HEK293 (cell line): ENCODE data around the gene VPS13D.

Source experiments
- BCL11A ChIP-seq: fragments of 450-650 bp; formaldehyde crosslinking; IDR thresholded peaks from 2 replicates; pipeline ENCODE4 v1.5.1; 2016; ENCODE audit warnings: low read depth, missing biosample characterization, missing genetic modification characterization
- MEIS1 ChIP-seq: sonication (generic); formaldehyde crosslinking; IDR thresholded peaks from 2 replicates; pipeline ENCODE4 v1.8.1; 2022; ENCODE audit warnings: missing genetic modification reagents, mild to moderate bottlenecking, borderline replicate concordance
- PRDM6 ChIP-seq: fragments of 450-650 bp; formaldehyde crosslinking; IDR thresholded peaks from 2 replicates; pipeline ENCODE4 v1.5.1; 2017; ENCODE audit warnings: missing biosample characterization, missing genetic modification characterization
- YY1 ChIP-seq: fragments of 450-650 bp; formaldehyde crosslinking; IDR thresholded peaks from 2 replicates; pipeline ENCODE4 v1.5.1; 2018; ENCODE audit warnings: missing biosample characterization, missing genetic modification characterization
- ZBTB11 ChIP-seq: fragments of 450-650 bp; formaldehyde crosslinking; conservative IDR thresholded peaks from 2 replicates; pipeline ENCODE4 v1.5.1; 2016; ENCODE audit warnings: low read depth, missing biosample characterization, missing genetic modification characterization
- ZBTB48 ChIP-seq: fragments of 450-650 bp; formaldehyde crosslinking; IDR thresholded peaks from 2 replicates; pipeline ENCODE4 v1.5.1; 2016; ENCODE audit warnings: missing biosample characterization, missing genetic modification characterization
- ZBTB49 ChIP-seq: fragments of 450-650 bp; formaldehyde crosslinking; IDR thresholded peaks from 2 replicates; pipeline ENCODE4 v1.5.1; 2016; ENCODE audit warnings: missing biosample characterization, missing genetic modification characterization, low read depth
- ZNF175 ChIP-seq: fragments of 450-650 bp; formaldehyde crosslinking; IDR thresholded peaks from 2 replicates; pipeline ENCODE4 v1.5.1; 2016; ENCODE audit warnings: missing biosample characterization, missing genetic modification characterization
- ZNF239 ChIP-seq: fragments of 450-650 bp; formaldehyde crosslinking; IDR thresholded peaks from 2 replicates; pipeline ENCODE4 v1.5.1; 2016; ENCODE audit warnings: missing biosample characterization, missing genetic modification characterization
- ZNF302 ChIP-seq: fragments of 450-650 bp; formaldehyde crosslinking; IDR thresholded peaks from 2 replicates; pipeline ENCODE4 v1.5.1; 2016; ENCODE audit warnings: missing biosample characterization, missing genetic modification characterization, low read depth
- ZNF416 ChIP-seq: fragments of 450-650 bp; formaldehyde crosslinking; IDR thresholded peaks from 2 replicates; pipeline ENCODE4 v1.5.1; 2016; ENCODE audit warnings: missing biosample characterization, missing genetic modification characterization
- ZNF549 ChIP-seq: fragments of 450-650 bp; IDR thresholded peaks from 2 replicates; pipeline ENCODE4 v1.5.1; 2018; ENCODE audit warnings: missing biosample characterization, missing genetic modification characterization, mild to moderate bottlenecking, inconsistent platforms, moderate library complexity
- ZNF747 ChIP-seq: fragments of 450-650 bp; formaldehyde crosslinking; IDR thresholded peaks from 2 replicates; pipeline ENCODE4 v1.5.1; 2016; ENCODE audit warnings: missing biosample characterization, missing genetic modification characterization
- TF ChIP-seq, protein P1 (sequence below): fragments of 450-650 bp; formaldehyde crosslinking; IDR thresholded peaks from 2 replicates; pipeline ENCODE4 v1.5.1; 2016; ENCODE audit warnings: missing biosample characterization, missing genetic modification characterization

DNA sequence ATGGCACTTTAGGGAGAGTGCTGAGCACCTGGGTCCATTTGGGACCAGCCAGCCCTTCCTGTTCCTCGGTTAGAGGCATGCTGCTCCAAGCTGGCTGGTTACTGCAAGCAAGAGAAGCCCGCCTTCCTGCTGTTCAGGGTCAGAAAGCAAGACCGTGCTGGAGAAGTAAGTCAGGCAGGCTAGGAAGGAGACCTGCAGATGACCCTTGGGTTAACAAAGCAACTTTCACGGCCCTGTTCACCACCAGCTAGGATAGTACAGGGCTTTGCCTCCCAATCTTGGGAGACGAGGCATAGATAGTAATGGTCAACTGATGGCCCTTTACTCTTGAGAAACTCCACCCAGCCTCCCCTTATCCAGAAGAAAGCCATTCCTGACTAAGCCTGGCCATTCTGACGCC lies 252.1 kb downstream of the VPS13D start:
- TF ChIP-seq, protein P1, sequence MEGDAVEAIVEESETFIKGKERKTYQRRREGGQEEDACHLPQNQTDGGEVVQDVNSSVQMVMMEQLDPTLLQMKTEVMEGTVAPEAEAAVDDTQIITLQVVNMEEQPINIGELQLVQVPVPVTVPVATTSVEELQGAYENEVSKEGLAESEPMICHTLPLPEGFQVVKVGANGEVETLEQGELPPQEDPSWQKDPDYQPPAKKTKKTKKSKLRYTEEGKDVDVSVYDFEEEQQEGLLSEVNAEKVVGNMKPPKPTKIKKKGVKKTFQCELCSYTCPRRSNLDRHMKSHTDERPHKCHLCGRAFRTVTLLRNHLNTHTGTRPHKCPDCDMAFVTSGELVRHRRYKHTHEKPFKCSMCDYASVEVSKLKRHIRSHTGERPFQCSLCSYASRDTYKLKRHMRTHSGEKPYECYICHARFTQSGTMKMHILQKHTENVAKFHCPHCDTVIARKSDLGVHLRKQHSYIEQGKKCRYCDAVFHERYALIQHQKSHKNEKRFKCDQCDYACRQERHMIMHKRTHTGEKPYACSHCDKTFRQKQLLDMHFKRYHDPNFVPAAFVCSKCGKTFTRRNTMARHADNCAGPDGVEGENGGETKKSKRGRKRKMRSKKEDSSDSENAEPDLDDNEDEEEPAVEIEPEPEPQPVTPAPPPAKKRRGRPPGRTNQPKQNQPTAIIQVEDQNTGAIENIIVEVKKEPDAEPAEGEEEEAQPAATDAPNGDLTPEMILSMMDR (tag by site-specific recombination) = no peak
- TF ChIP-seq PRDM6 = no peak
- TF ChIP-seq ZBTB48 (tag by site-specific recombination) = no peak
- no peak for TF ChIP-seq ZNF175 (tag by site-specific recombination)
- no peak for TF ChIP-seq MEIS1 (CRISPR knock-in tag)
- TF ChIP-seq ZNF416 (tag by site-specific recombination) = no peak
- TF ChIP-seq ZNF302 (tag by site-specific recombination) = no peak
- no peak for TF ChIP-seq ZNF549 (tag by site-specific recombination)
- no peak for TF ChIP-seq ZNF747 (tag by site-specific recombination)
- no peak for TF ChIP-seq ZBTB11 (tag by site-specific recombination)
- no peak for TF ChIP-seq ZBTB49
- no peak for TF ChIP-seq YY1 (tag by site-specific recombination)
- no peak for TF ChIP-seq ZNF239 (tag by site-specific recombination)
- no peak for TF ChIP-seq BCL11A (tag by site-specific recombination)
